GM18519 (cell line): ENCODE measurements around the gene RALGAPA2.

Experiments used
- ATAC-seq: cut with Tn5 transposase; IDR thresholded peaks from one replicate; pipeline ENCODE4 v1.9.1; 2021; ENCODE audit warnings: mild to moderate bottlenecking, moderate library complexity; ENCODE audit not compliant: unreplicated experiment, low FRiP score

The RALGAPA2 gene

GRCh38 chr20:20414640-20415220 is 297.7 kb downstream of the RALGAPA2 start:
- ATAC-seq, result no peak

- no peak for ATAC-seq
Observed at GRCh38 chr20:20413810-20414281, 298.6 kb downstream of the RALGAPA2 start.

- no peak for ATAC-seq
Observed at GRCh38 chr20:20412750-20413149, 299.7 kb downstream of the RALGAPA2 start.

- ATAC-seq, result no peak
Observed at GRCh38 chr20:20411836-20412235, 300.6 kb downstream of the RALGAPA2 start.

GRCh38 chr20:20411402-20411801 is 301.0 kb downstream of the RALGAPA2 start:
- ATAC-seq, result no peak

GRCh38 chr20:20410678-20411077 is 301.8 kb downstream of the RALGAPA2 start:
- ATAC-seq, result no peak

GRCh38 chr20:20409331-20409730 is 303.1 kb downstream of the RALGAPA2 start:
- no peak for ATAC-seq

- no peak for ATAC-seq
Observed at GRCh38 chr20:20407891-20408805, 304.3 kb downstream of the RALGAPA2 start.

- no peak for ATAC-seq
Observed at GRCh38 chr20:20406306-20406705, 306.1 kb downstream of the RALGAPA2 start.

GRCh38 chr20:20405623-20406022 is 306.8 kb downstream of the RALGAPA2 start:
- no peak for ATAC-seq

- ATAC-seq, result no peak
Observed at GRCh38 chr20:20404633-20405032, 307.8 kb downstream of the RALGAPA2 start.

- no peak for ATAC-seq
Observed at GRCh38 chr20:20401991-20402390, 310.5 kb downstream of the RALGAPA2 start.

- ATAC-seq, result no peak
Observed at GRCh38 chr20:20399531-20400500, 312.6 kb downstream of the RALGAPA2 start.

GRCh38 chr20:20398123-20398522 is 314.3 kb downstream of the RALGAPA2 start:
- ATAC-seq, result no peak

GRCh38 chr20:20396794-20397193 is 315.6 kb downstream of the RALGAPA2 start:
- ATAC-seq, result no peak

GRCh38 chr20:20395903-20396568 is 316.4 kb downstream of the RALGAPA2 start:
- no peak for ATAC-seq

GRCh38 chr20:20395087-20395486 is 317.4 kb downstream of the RALGAPA2 start:
- ATAC-seq, result no peak

- no peak for ATAC-seq
Observed at GRCh38 chr20:20393207-20394120, 319.0 kb downstream of the RALGAPA2 start.

GRCh38 chr20:20391766-20392165 is 320.7 kb downstream of the RALGAPA2 start:
- ATAC-seq, result no peak
